PC-3 (cell line): ENCODE data around the gene TMEM14A. TPM values are rescaled to one million over a fixed set of nuclear protein-coding genes. Genes with fewer than 3 reads are reported as not detected.

Experiments used
- ATAC-seq: fragments of 200-7000 bp; cut with Tn5 transposase; 2 replicates; pipeline ENCODE4 v1.9.1; 2020; ENCODE audit warnings: mild to moderate bottlenecking, moderate library complexity
- BruUV-seq: library from RNA; stranded (reverse); fragments of 400-500 nt; replicated peaks from 2 replicates; lab custom pipeline; 2021; lab: Mats Ljungman, UMichigan
- CTCF ChIA-PET: fragments of 300-600 bp; sonication (Branson Sonifier 250); formaldehyde crosslinking; loops from one replicate; lab custom pipeline; 2022; ENCODE audit warnings: antibody characterized with exemption; lab: Charles Lee
- POLR2A ChIA-PET: fragments of 300-600 bp; sonication (Branson Sonifier 250); formaldehyde crosslinking; loops from one replicate; lab custom pipeline; 2022; ENCODE audit warnings: antibody characterized with exemption; ENCODE audit not compliant: unreplicated experiment; lab: Charles Lee
- DNase-seq: peaks from one replicate; pipeline ENCODE4 v3.0.0-alpha.2; 2015
- H2AFZ ChIP-seq: fragments of 300-600 bp; sonication (generic); 2 replicates; pipeline ENCODE4 v1.6.0; 2016; ENCODE audit warnings: antibody characterized with exemption, low read length
- H3F3A ChIP-seq: fragments of 300-600 bp; sonication (generic); one replicate; pipeline ENCODE4 v1.6.0; 2017; ENCODE audit warnings: antibody characterized with exemption, low read length, control low read depth, mild to moderate bottlenecking; ENCODE audit not compliant: unreplicated experiment
- H3K27ac ChIP-seq: fragments of 300-600 bp; sonication (generic); 2 replicates; pipeline ENCODE4 v1.5.1; 2016; ENCODE audit warnings: mild to moderate bottlenecking, low read length
- H3K27me3 ChIP-seq: fragments of 300-600 bp; sonication (generic); 2 replicates; pipeline ENCODE4 v1.6.1; 2016; ENCODE audit warnings: low read length, mixed read lengths
- H3K36me3 ChIP-seq: fragments of 300-600 bp; sonication (generic); 2 replicates; pipeline ENCODE4 v1.6.1; 2016; ENCODE audit warnings: low read depth, mixed run types, low read length, mixed read lengths
- H3K4me1 ChIP-seq: fragments of 300-600 bp; sonication (generic); 2 replicates; pipeline ENCODE4 v1.5.1; 2016; ENCODE audit warnings: low read length; ENCODE audit not compliant: insufficient read depth
- H3K4me2 ChIP-seq: fragments of 300-600 bp; sonication (generic); 2 replicates; pipeline ENCODE4 v1.6.0; 2016; ENCODE audit warnings: low read length
- H3K4me3 ChIP-seq: fragments of 300-600 bp; sonication (generic); 2 replicates; pipeline ENCODE4 v1.5.1; 2016; ENCODE audit warnings: mild to moderate bottlenecking, low read length, mixed read lengths
- H3K79me2 ChIP-seq: fragments of 300-600 bp; sonication (generic); 2 replicates; pipeline ENCODE4 v1.6.1; 2017; ENCODE audit warnings: low read length, mixed read lengths
- H3K9ac ChIP-seq: fragments of 300-600 bp; sonication (generic); 2 replicates; pipeline ENCODE4 v1.6.0; 2016; ENCODE audit warnings: mild to moderate bottlenecking, low read length
- H3K9me2 ChIP-seq: fragments of 300-600 bp; sonication (generic); replicated peaks from 2 replicates; pipeline ENCODE4 v1.6.1; 2016; ENCODE audit warnings: mixed run types, low read length, mixed read lengths
- H3K9me3 ChIP-seq: fragments of 300-600 bp; sonication (generic); 2 replicates; pipeline ENCODE4 v1.6.1; 2016; ENCODE audit warnings: low read length, mixed read lengths
- H4K20me1 ChIP-seq: fragments of 300-600 bp; sonication (generic); 2 replicates; pipeline ENCODE4 v1.6.1; 2016; ENCODE audit warnings: low read length, mixed read lengths
- CTCF ChIP-seq: fragments of 300-600 bp; sonication (generic); conservative IDR thresholded peaks from 2 replicates; pipeline ENCODE4 v1.5.1; 2017; ENCODE audit warnings: antibody characterized with exemption, low read depth, mild to moderate bottlenecking, low read length
- EZH2 ChIP-seq: fragments of 300-600 bp; sonication (generic); IDR thresholded peaks from one replicate; pipeline ENCODE4 v1.6.1; 2017; ENCODE audit warnings: antibody characterized with exemption, mild to moderate bottlenecking, low read length; ENCODE audit not compliant: unreplicated experiment
- EZH2phosphoT487 ChIP-seq: fragments of 300-600 bp; sonication (generic); IDR thresholded peaks from 2 replicates; pipeline ENCODE4 v1.6.1; 2018; ENCODE audit warnings: mild to moderate bottlenecking, antibody characterized with exemption, low read length, borderline replicate concordance
- intact Hi-C: fragments of 100-400 bp; cut with micrococcal nuclease; formaldehyde crosslinking; loops from 2 replicates; pipeline ENCODE4 v1.9.0; 2023
- total RNA-seq: library from RNA; depleted of rRNA; stranded (reverse); fragments of >200 nt; gene quantifications from 2 replicates; pipeline ENCODE4 v1.2.3, GENCODE V29; 2014

Gene TMEM14A
- total RNA-seq, 1 experiment from 2014 or later, result 65.4 TPM

- BruUV-seq, result no TSS peak
- no peak for DNase-seq
- ChIA-PET CTCF (interaction anchor here (0.6 kb wide), 1 partner anchor 227 kb away, joined by 3 read pairs; no protein-coding TSS in a partner anchor), POLR2A (no interaction called here)
- Histone ChIP-seq H3K4me3 (no peak overlapping the region), H3K9ac (no peak overlapping the region), H3K4me1 (no peaks in the 10 kb centered on the region; the same call in 1 of the 2 replicates), H3F3A (no peaks in the 10 kb centered on the region), H3K9me3 (no peaks in the 10 kb centered on the region), H4K20me1 (no peaks in the 10 kb centered on the region), H3K27me3 (no peaks in the 10 kb centered on the region), H2AFZ (0 out of 2 replicates have a peak overlapping the region, but pooled peaks have one; percentile 4), H3K79me2 (no peaks in the 10 kb centered on the region), H3K9me2 (no peaks in the 10 kb centered on the region), H3K4me2 (no peak overlapping the region), H3K27ac (no peak overlapping the region), H3K36me3 (no peaks in the 10 kb centered on the region)
- no peak for ATAC-seq
- intact Hi-C loops, result no loop called here
- no peak for TF ChIP-seq EZH2
- TF ChIP-seq EZH2phosphoT487, result no peak
- no peak for TF ChIP-seq CTCF
Observed at GRCh38 chr6:52635049-52635577, 35.8 kb upstream of the TMEM14A start.

GRCh38 chr6:52636830-52637229, 34.1 kb upstream of the TMEM14A start:
- TF ChIP-seq CTCF (no peak), EZH2phosphoT487 (no peak), EZH2 (no peak)
- Histone ChIP-seq H3F3A (no peaks in the 10 kb centered on the region), H3K9me2 (no peaks in the 10 kb centered on the region), H4K20me1 (no peaks in the 10 kb centered on the region), H3K9ac (no peak overlapping the region), H3K27ac (no peak overlapping the region), H3K9me3 (no peaks in the 10 kb centered on the region), H3K79me2 (no peaks in the 10 kb centered on the region), H3K4me3 (no peak overlapping the region), H3K36me3 (no peaks in the 10 kb centered on the region), H3K4me2 (no peak overlapping the region), H3K4me1 (no peaks in the 10 kb centered on the region; the same call in 1 of the 2 replicates), H3K27me3 (no peaks in the 10 kb centered on the region), H2AFZ (no peak overlapping the region)
- BruUV-seq, result no TSS peak
- ATAC-seq, result no peak
- intact Hi-C loops, result no loop called here
- ChIA-PET POLR2A (no interaction called here), CTCF (no interaction called here)
- DNase-seq, result no peak

- no peaks in the 10 kb centered on the region for H4K20me1 ChIP-seq
- POLR2A ChIA-PET, result no interaction called here
- H3K4me3 ChIP-seq, result no peak overlapping the region
- ATAC-seq, result no peak
- no TSS peak for BruUV-seq
- TF ChIP-seq EZH2 (no peak), CTCF (no peak), EZH2phosphoT487 (no peak)
- intact Hi-C loops, result no loop called here
- H3K27me3 ChIP-seq, result no peaks in the 10 kb centered on the region
- no peaks in the 10 kb centered on the region for H3K9me3 ChIP-seq
- no peaks in the 10 kb centered on the region for H3K4me1 ChIP-seq
- no peak overlapping the region for H3K27ac ChIP-seq
- no peaks in the 10 kb centered on the region for H3K9me2 ChIP-seq
- DNase-seq, result no peak
- CTCF ChIA-PET, result no interaction called here
- H3K9ac ChIP-seq, result no peak overlapping the region
- H3K79me2 ChIP-seq, result no peaks in the 10 kb centered on the region
- no peak overlapping the region for H2AFZ ChIP-seq
- no peaks in the 10 kb centered on the region for H3K36me3 ChIP-seq
- no peaks in the 10 kb centered on the region for H3F3A ChIP-seq
- H3K4me2 ChIP-seq, result no peak overlapping the region
Observed at GRCh38 chr6:52639493-52639892, 31.4 kb upstream of the TMEM14A start.
